HG03095 (cell line): ENCODE data around the gene NUDC.
"Not testable (repeated sequence)": the region's sequence is repeated elsewhere in the genome, so short reads cannot be mapped to it uniquely, and the experiment has no call there.

Experiments used
- ATAC-seq: cut with Tn5 transposase; IDR thresholded peaks from one replicate; pipeline ENCODE4 v1.9.1; 2021; ENCODE audit warnings: moderate library complexity; ENCODE audit not compliant: unreplicated experiment

NUDC gene

DNA sequence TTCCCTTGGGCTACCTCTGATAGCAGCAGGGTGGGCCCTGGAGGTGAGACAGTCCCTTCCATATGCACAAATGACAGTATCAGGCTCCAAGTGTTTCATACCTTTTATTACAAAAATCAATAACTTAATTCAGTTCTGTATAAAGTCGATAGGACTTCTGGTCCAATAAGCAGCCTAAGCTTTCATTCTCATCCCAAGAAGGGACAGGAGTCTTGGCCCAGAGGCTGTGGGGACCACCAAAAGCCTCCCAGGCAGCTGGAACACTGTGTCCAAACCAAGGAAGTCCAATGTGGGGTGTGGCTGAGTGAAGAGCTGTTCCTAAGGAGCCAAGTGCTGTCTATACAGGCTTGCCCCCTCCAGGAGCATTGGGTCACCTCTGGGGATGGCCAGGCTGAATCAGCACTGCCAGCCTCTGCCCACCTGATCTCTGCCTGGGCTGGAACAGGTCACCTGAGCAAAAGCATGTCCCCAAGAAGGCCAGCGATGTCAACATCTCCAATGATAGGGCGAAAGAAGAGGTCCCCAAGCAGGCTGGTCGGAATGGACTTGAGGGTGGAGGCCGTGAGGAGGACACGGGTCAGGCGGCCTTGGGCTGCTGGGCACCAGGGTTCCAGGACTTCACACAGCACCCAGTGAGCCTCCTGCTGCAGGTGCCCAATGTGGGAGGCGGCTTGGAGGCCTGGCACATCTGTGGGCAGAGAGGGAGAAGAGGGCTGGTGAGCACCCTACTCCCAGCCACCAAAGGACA, 10.0 kb upstream of the NUDC start:
- ATAC-seq = no peak

DNA sequence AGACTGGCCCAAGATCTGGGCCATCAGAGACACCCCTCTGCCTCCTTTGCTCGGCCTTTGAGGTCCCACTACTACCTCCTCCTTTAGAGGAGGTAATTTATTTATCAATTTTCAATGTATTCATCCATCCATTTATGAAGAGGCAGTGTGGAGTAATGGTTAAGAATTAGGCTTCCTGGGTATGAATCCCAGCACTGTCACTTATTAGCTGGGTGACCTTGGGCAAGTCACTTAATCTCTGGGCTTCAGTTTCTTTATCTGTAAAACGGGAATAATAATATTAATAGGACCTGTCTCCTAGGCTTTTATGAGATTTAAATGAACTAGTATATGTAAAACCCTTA, 9.4 kb upstream of the NUDC start:
- no peak for ATAC-seq

DNA sequence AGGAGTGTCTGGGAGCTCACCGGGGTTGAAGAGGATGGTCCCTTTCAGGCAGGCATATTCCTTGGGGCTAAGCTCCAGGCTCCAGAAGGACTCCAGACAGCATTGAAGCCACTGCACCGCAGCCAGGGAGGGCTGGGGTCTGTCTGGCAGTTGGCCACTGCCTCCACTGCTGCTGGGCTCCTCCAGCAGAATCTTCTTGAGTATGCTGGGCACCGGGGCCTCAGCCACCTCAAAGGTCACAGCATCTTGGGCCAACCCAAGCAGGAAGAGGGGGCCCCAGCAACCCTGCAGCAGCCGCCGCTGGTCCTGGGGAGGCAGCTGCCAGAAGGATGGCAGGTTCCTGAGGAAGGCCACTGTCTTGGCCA, 8.2 kb upstream of the NUDC start:
- ATAC-seq = no peak

DNA sequence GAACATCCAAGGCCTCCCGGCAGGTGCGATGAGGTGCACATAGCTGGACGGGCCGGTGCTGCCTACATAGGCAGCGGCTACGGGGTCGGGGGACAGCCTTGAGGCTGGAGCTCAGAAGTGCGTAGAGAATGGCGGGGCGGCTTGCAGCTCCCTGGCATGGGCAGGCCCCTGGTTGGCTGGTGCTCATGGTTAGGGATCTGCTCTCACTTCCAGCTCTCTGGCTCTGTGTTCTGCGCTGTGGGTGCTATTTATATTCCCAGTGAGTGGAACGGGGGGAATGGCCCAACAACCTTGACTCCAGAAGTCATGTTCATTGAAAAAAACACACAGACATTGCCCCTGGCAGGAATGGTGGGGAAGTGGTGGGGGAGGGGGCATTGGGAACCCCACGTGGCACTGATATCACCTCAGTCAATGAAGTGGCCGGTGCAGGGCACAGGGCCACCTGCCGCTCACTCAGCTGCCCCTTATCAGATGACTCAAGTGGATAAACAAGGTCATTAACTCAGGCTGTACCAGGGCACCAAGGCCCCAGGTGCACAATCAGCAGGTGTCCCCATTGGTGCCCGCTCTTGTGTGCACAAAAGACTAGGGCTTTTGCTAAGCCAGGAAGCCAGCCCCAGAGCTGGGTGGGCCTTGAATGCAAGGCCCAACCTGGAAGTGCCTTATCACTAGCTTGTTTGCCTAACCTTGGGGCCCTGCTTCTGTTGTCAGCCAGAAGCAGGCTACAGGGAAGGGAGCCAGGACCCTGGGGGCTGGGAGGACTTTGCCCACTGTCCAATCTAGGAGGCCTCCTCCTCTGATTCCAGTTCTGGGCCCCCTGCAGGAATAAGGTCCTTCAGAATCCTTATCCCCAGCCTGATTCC, 7.6 kb upstream of the NUDC start, which contains the start of gene NR0B2:
TSS of gene NR0B2 (minus strand) at position 222 of the 866 bp plus-strand sequence. CDS start at position 187, 35 bp downstream.
- ATAC-seq = no peak

DNA sequence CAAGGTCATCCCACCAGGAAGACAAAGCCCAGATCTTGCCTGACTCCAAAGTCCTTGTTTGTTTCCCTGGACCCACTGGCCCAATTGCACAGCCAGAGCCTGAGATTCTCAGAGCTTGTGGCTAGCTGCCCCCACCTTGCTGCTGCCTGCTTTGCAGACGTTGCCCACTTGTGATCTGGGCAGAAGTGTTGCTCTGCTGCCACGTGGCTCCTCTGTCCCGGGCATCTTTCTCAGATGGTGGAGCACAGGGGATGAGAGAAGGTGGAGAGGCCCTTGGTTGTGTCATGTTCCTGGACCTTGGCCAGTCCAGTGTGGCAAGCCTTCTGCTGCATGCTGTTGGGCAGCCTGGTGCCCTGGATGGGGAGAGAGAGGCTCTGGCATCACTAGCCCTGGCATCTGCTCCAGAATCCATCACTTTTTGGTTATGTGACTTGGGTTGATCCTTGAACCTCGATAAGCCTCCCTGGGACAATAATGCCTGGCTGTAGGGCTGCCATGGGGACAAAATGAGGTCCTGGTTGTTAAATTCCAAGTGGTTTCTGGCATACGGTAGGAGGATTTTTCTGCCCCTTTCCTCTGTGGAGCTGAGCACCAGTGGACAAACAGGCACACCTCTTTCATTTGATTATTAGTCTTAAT, 6.2 kb upstream of the NUDC start:
- no peak for ATAC-seq

DNA sequence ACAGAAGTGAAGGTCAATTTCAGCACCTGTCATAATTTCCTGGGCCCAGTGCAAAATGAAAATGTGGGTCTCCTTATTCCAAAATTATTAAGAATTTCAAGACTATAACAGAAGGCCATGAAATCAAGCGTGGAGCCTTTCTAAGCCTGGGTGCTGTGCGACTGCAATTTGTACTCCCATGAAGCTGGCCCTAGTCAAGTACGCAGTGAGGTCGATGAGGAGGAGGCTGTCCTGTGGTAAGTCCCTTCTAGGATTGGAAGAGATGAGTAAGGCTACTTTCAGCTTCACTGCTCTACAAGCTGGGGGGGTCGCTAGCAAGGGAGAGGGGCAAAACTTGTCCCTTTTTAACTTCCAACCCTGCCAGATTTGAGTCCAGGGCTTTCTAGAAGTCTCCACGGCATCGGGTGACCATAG, 410 bp upstream of the NUDC start:
- peak; percentile 16 for ATAC-seq

DNA sequence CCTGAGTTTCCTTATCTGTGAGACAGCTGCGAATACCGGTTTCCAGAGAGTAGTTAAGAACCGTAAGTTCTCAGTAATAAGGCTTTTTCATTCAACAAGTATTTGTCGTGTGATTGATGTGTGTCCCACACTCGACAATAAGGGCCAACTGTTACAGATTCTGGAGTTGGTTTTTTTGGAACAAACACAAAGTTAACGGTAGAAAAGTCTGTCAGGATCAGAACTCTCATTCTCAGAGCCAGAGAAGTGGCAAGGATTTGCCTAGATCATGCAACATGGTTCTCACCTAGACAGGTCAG, 837 bp downstream of the NUDC start:
- no peak for ATAC-seq

DNA sequence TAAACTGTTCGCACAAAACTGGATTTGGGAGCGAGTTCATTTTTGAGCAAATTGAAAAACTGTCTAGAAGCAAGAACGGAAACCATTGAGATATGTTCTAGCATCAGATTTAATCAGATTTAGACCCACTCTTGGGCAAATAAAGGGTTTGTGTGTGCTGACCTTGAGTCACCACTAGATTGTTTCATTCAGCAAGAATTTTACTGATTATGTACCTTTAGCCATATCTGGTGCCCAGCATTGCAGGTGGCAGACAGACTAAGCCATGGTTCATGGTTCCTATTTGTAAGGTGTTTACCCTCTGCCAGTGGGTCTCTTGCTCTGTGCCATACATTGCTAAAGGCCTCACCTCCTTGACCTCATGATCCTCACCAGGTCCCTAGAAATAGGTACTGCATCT, 1.4 kb downstream of the NUDC start:
- ATAC-seq = no peak

DNA sequence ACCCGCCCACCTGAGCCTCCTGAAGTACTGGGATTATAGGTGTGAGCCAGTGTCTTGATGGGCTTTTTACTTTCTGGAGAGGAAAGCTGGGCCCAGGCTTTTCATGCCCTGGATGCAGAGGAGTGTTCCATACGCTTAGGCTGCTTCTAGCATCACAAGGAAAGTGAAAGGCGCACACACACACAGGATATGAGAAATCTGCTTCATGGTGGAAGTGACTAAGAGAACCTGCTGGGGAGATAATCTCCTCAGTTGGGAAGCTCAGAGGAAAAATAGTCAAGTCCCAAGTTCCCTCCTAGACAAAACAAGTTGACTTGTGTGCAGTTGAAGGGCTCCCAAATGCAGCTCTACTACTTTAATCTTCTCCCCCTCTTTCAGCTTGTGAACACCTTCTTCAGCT, 2.2 kb downstream of the NUDC start:
- ATAC-seq = no peak

DNA sequence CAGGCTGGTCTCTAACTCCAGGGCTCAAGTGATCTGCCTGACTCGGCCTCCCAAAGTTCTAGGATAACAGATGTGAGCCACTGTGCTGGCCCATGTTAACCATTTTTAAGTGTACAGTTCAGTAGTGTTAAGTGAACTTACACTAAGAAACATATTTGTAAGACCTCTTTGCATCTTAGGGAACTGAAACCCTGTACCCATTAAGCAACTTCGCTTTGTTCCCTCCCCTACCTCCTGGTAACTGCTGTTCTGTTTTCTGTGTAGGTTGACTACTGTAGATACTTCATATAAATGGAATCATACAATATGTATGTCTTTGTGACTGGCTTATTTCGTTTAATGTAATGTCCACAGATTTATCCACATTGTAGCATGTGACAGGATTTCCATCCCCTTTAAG, 11.0 kb downstream of the NUDC start:
- ATAC-seq = no peak

DNA sequence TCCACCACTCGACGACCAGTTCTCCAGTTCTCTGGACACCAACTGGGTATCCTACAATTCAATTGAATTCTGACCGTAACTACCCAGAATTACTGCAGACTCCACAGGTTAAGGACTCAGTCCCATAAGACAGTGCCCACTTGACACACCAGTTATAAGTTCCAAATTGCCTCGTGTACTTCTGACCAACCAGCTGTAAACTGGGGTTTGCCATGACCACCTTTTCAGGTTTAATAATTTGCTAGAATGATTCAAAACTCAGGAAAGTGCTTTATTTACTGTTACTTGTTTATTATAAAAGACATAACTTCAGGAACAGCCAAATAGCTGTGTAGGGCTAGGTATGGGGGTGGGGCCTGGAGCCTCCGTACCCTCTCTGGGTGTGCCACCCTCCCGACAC, 15.3 kb downstream of the NUDC start:
- no peak for ATAC-seq

DNA sequence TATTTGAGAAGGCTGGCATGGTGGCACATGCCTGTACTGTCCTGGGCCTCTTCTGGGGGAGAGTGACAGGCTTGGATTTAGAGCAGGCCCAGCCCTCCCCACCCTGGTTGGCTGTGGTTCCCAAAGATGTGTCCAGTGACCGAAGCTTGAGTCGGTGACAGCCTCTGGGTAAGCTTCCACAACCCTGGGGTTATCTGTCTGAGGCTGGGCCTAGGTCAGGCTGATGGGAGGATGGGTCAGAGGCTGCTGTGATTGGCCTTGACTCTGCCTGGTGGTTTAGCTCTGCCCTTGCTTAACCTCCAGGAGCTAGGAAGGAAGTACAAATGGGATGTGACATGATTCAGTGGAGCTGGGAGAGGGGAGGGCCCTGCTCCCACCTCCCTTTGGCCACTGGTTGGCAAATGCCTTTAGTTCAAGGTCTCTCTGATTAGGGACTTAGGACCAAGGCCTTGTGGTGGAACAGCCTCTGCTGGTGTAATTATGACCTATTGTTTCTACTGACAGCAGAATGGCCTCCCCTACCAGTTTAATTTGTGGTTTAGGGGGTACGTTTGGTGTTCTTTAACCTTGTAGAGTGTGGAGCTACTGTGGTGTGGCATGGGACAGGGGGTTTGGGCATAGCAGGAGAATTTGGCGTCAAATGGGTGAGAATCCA, 16.6 kb downstream of the NUDC start:
- no peak for ATAC-seq

DNA sequence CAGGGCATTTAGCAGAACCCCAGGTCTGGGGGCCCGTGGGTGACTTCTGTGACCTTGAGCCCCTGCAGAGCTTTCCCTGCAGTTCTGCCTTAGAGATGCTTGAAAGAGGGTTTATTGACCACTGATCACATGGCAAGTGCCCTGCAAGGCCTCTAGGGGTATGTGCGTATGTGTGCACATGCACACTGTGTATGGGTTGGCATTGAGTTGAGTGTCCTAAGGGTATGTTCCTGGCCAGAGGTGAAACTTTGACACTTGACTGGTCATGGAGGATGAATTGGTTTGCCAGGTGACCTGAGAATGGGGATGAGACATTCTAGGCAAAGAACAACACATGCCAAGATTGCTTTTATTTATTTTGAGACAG, 17.1 kb downstream of the NUDC start:
- no peak for ATAC-seq

DNA sequence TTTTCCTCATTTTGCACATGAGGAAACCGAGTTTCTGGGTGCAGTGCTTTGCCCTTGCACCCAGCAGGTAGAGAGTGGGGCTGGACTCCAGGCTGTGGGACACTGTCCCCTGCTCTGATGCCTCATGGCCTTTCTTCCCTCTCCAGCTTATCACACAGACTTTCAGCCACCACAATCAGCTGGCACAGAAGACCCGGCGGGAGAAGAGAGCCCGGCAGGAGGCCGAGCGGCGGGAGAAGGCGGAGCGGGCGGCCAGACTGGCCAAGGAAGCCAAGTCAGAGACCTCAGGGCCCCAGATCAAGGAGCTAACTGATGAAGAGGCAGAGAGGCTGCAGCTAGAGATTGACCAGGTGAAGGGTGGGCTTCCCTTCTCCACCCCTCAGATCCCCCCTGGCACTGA, 19.8 kb downstream of the NUDC start:
- ATAC-seq = no peak

DNA sequence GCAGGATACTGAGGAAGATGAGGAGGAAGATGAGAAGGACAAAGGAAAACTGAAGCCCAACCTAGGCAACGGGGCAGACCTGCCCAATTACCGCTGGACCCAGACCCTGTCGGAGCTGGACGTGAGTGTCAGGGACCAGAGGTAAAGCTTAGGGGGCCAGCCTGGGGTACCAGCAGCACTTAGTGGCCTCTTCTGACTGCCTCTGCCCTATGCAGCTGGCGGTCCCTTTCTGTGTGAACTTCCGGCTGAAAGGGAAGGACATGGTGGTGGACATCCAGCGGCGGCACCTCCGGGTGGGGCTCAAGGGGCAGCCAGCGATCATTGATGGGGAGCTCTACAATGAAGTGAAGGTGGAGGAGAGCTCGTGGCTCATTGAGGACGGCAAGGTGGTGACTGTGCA, 21.1 kb downstream of the NUDC start:
- ATAC-seq = no peak

DNA sequence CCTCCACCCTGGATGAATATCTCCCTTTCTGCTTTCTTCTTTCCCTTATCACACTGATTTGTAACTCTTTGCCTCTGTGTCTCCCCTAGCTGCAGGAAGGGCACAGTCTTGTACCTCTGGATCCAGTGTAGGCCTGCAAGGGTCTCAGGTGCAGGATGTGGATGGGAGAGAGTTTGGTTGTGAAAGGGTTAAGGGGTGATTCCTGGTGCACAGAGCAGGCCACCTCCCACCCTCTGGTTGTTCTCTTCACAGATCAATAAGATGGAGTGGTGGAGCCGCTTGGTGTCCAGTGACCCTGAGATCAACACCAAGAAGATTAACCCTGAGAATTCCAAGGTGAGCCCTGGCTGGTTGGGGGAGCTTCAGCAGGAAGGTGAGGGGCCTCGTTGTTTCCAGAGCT, 23.6 kb downstream of the NUDC start:
- ATAC-seq = no peak

DNA sequence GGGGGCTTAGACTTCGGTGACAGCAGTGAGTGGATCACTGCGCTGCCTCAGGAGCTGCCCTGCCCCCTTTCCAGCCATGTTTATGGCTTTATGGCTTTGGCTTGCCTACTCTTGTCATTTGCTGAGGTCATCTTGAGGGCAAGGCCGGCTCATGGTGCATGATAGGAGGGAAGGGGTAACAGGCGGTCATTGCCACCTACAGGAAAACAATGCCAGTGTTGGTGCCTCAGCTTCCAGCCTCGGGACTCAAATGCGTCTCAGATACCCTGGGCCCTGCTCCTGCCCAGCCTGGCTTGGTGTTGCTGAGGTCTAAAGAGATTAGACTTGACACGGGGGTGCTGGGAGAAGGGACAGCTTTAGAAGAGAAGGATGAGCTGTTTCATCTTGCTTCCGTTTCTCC, 24.2 kb downstream of the NUDC start:
- no peak for ATAC-seq

DNA sequence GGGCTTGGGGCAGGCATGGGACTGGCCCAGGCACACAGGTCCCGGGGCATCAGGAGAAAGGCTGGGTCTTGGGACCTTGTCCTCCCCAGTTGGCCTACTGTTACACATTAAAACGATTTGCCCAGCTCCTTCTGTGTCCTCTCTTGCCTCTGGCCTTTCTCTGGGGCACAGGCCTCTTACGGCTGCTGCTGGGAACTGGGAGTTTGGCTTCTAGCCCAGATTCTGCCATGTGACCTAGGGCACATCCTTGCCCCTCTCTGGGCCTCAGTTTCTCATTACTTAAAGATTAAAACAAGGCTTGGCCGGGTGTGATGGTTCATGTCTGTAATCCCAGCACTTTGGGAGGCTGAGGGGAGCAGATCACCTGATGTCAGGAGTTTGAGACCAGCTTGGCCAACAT, 24.7 kb downstream of the NUDC start:
- no peak for ATAC-seq

DNA sequence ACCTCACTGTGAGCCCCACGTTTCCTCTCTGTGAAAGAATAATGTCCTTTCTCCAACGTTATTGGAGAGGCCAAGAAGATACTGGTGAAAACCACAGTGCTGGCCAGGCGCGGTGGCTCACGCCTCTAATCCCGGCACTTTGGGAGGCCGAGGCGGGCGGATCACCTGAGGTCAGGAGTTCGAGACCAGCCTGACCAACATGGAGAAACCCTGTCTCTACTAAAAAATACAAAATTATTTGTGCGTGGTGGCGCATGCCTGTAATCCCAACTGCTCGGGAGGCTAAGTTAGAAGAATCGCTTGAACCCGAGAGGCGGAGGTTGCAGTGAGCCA, 27.1 kb downstream of the NUDC start:
- not testable (repeated sequence) for ATAC-seq

DNA sequence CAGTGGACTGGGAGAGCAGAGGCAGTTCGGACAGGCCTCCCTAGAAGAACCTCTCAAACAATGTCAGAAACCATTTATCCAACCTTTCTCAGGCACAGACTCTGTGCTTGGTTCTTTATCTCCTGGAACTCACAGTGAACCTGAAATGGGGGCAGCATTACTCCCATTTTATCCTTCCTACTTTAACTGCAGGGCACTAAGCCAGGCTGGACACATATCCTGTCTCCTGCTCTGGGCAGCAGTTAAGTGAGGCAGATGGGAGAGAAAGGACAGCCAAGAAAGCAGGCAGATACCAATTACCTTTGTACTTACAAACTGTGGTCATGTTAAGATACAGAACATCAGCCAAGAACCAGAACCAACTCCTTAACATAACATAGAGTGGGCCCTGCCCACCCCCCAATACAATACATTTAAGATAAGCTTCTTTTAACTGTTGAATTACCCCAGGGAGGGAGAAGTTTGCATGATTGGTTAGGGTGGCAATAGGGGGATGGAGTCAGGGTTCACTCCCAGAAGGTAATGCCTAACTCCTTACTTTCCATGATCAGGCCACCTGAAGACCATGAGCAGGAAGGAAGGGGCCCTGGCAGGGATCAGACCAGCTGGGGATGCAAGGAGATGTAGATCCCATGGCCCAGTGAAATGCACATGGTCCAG, 27.9 kb downstream of the NUDC start:
- no peak for ATAC-seq

DNA sequence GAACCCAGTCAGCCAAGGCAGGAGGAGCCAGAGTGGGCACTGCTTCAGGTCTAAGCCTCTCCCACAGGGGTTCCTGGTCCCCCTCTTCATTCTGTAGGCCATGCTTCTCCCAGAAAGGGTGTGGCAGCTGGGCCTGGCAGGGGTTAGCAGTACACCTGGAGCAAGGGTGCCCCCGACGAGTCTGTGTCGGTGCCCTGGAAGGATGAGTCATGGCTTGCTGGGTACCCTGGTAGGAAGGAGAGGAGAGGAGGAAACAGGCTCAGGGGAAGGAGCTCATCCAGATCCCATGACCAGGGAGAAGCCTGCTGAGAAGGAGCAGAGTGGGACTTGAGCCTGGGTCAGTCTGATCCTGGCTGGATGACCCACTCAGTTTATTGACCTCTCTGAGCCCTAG, 28.4 kb downstream of the NUDC start:
- no peak for ATAC-seq
